HepG2 (cell line): ENCODE results near the gene ABCC8. TPM values are rescaled to one million over a fixed set of nuclear protein-coding genes. Genes with fewer than 3 reads are reported as not detected.

Source experiments
- GFI1 ChIP-seq: sonication (generic); formaldehyde crosslinking; IDR thresholded peaks from 2 replicates; pipeline ENCODE4 v1.5.0; 2020; ENCODE audit warnings: missing genetic modification reagents, mild to moderate bottlenecking, borderline replicate concordance
- HNRNPLL ChIP-seq: fragments of 200-400 bp; formaldehyde crosslinking; IDR thresholded peaks from 2 replicates; pipeline ENCODE4 v1.6.1; 2017; ENCODE audit warnings: mild to moderate bottlenecking, low read depth, low read length; ENCODE audit not compliant: poor library complexity, severe bottlenecking
- LCORL ChIP-seq, 2 experiments: fragments of 450-650 bp in 1 of 2; sonication (generic) in 1 of 2; formaldehyde crosslinking in 1 of 2; IDR thresholded peaks; 2 replicates each; pipeline versions ENCODE4 v1.5.0 to v1.6.1; 2017 to 2020; ENCODE audit warnings: antibody characterized with exemption in 1 of 2, missing genetic modification reagents in 1 of 2
- NFE2L2 ChIP-seq: fragments of 150-350 bp; IDR thresholded peaks from 2 replicates; pipeline ENCODE4 v1.6.1; 2014; ENCODE audit warnings: low read length
- ONECUT2 ChIP-seq: sonication (generic); formaldehyde crosslinking; IDR thresholded peaks from 2 replicates; pipeline ENCODE4 v1.4.0; 2020; ENCODE audit warnings: missing genetic modification reagents
- PAX8 ChIP-seq: sonication (generic); formaldehyde crosslinking; IDR thresholded peaks from 2 replicates; pipeline ENCODE4 v1.8.0; 2022; ENCODE audit warnings: mild to moderate bottlenecking, missing genetic modification reagents, borderline replicate concordance
- RFX5 ChIP-seq: IDR thresholded peaks from 2 replicates; pipeline ENCODE4 v1.6.1; 2011; ENCODE audit warnings: low read depth, low read length, improper control_type of control experiment
- SMARCE1 ChIP-seq: fragments of 450-650 bp; IDR thresholded peaks from 2 replicates; pipeline ENCODE4 v1.6.1; 2017; ENCODE audit warnings: borderline replicate concordance
- SMC3 ChIP-seq: IDR thresholded peaks from 2 replicates; pipeline ENCODE4 v1.6.1; 2011; ENCODE audit warnings: low read length, improper control_type of control experiment
- TEAD3 ChIP-seq: optimal IDR thresholded peaks from 2 replicates; pipeline ENCODE3; 2016; ENCODE audit warnings: borderline replicate concordance
- YEATS2 ChIP-seq: sonication (generic); formaldehyde crosslinking; IDR thresholded peaks from 2 replicates; pipeline ENCODE4 v1.4.0; 2020; ENCODE audit warnings: missing genetic modification reagents, borderline replicate concordance
- ZBTB21 ChIP-seq: sonication (generic); formaldehyde crosslinking; IDR thresholded peaks from 2 replicates; pipeline ENCODE4 v1.4.0; 2020; ENCODE audit warnings: missing genetic modification reagents
- ZNF17 ChIP-seq: sonication (generic); formaldehyde crosslinking; IDR thresholded peaks from 2 replicates; pipeline ENCODE4 v1.5.0; 2020; ENCODE audit warnings: mild to moderate bottlenecking, missing genetic modification reagents
- ZNF292 ChIP-seq: sonication (generic); formaldehyde crosslinking; IDR thresholded peaks from 2 replicates; pipeline ENCODE4 v1.8.1; 2022; ENCODE audit warnings: mild to moderate bottlenecking, low read depth, missing genetic modification reagents, borderline replicate concordance
- ZNF451 ChIP-seq: sonication (generic); formaldehyde crosslinking; IDR thresholded peaks from 2 replicates; pipeline ENCODE4 v1.5.0; 2020; ENCODE audit warnings: mild to moderate bottlenecking, missing genetic modification reagents
- ZNF530 ChIP-seq: sonication (generic); formaldehyde crosslinking; IDR thresholded peaks from 2 replicates; pipeline ENCODE4 v1.5.0; 2020; ENCODE audit warnings: low read depth, mild to moderate bottlenecking, missing genetic modification reagents
- ZNF652 ChIP-seq: IDR thresholded peaks from 2 replicates; pipeline ENCODE4 v1.6.1; 2016; ENCODE audit warnings: low read depth, borderline replicate concordance
- ZNF788 ChIP-seq: sonication (generic); formaldehyde crosslinking; IDR thresholded peaks from 2 replicates; pipeline ENCODE4 v1.5.0; 2020; ENCODE audit warnings: mild to moderate bottlenecking, missing genetic modification reagents, borderline replicate concordance
- ZNF850 ChIP-seq: sonication (generic); formaldehyde crosslinking; conservative IDR thresholded peaks from 2 replicates; pipeline ENCODE4 v1.9.0; 2021; ENCODE audit warnings: mild to moderate bottlenecking, missing genetic modification reagents
- polyA plus RNA-seq, 8 experiments: library from polyadenylated mRNA; depleted of rRNA in 3 of 8; stranded (reverse) in 7 of 8; unstranded in 1 of 8; fragments of >200 nt; fragmentation: Illumina TruSeq in 4 of 8; extraction: Trizol in 4 of 8; gene quantifications; 2 replicates each; pipeline versions ENCODE4 v1.2.1 to v1.2.3, GENCODE V29; 2011 to 2016; ENCODE audit warnings: low read depth in 4 of 8, missing spikeins in 1 of 8, mixed read lengths in 1 of 8; ENCODE audit not compliant: insufficient read depth in 1 of 8
- total RNA-seq, 5 experiments: library from RNA; depleted of rRNA; stranded (reverse); fragments of >200 nt; fragmentation: Illumina TruSeq; extraction: Trizol; gene quantifications; 2 replicates each; pipeline ENCODE4 v1.2.3, GENCODE V29; 2016; ENCODE audit warnings: low read depth in 1 of 5
- TF ChIP-seq, protein P1 (sequence below), 2 experiments: sonication (generic) in 1 of 2; formaldehyde crosslinking in 1 of 2; IDR thresholded peaks; 2 replicates each; pipeline versions ENCODE4 v1.5.1 to v1.6.1; 2011 to 2020; ENCODE audit warnings: borderline replicate concordance in 1 of 2, low read depth in 1 of 2, low read length in 1 of 2, mild to moderate bottlenecking in 1 of 2, missing genetic modification reagents in 1 of 2, moderate library complexity in 1 of 2
- TF ChIP-seq, protein P2 (sequence below): sonication (generic); formaldehyde crosslinking; IDR thresholded peaks from 2 replicates; pipeline ENCODE4 v1.5.0; 2020; ENCODE audit warnings: mild to moderate bottlenecking, missing genetic modification reagents, moderate library complexity
- TF ChIP-seq, protein P3 (sequence below): sonication (generic); formaldehyde crosslinking; IDR thresholded peaks from 2 replicates; pipeline ENCODE4 v1.4.0; 2020; ENCODE audit warnings: mild to moderate bottlenecking, missing genetic modification reagents
- TF ChIP-seq, protein P4 (sequence below): fragments of 450-650 bp; IDR thresholded peaks from 2 replicates; pipeline ENCODE4 v1.6.1; 2016

ABCC8 gene
- total and polyA plus RNA-seq, 2 of the 13 experiments (the other 11 are each of a cell fraction or from before 2014, with no cell fraction given): not detected

DNA sequence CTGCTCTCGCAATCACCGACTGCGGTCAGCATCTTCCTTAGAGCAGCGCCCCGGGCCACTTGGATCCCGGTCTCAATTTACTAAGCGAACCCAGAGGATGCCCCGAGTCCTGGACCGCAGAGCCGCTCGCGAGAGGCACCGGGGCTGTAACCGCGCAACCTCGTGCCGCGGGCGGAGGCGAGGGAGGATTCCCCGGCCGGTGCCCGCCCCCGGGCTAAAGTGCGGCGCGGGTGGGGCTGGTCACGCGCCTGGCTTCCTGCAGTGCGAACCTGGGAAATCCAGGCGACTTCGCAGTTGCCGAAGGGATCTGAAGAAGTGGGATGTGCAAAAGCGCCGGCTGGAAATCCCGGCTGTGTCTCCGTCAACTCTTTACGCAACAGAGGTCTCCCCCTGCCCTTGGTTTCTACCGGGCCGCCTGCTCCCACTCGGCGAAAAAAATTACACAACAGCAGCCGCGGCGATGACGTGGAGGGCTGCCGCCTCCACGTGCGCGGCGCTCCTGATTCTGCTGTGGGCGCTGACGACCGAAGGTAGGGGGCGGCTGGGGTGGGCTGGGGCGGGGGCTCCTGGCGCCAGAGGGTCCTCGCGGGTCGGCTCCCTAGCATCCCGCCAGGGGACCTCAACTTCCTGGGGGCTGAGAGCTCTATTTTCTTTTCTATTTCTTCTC is 125.0 kb downstream of the ABCC8 start, which contains the start of gene NCR3LG1 (continued):
- TF ChIP-seq, protein P1, sequence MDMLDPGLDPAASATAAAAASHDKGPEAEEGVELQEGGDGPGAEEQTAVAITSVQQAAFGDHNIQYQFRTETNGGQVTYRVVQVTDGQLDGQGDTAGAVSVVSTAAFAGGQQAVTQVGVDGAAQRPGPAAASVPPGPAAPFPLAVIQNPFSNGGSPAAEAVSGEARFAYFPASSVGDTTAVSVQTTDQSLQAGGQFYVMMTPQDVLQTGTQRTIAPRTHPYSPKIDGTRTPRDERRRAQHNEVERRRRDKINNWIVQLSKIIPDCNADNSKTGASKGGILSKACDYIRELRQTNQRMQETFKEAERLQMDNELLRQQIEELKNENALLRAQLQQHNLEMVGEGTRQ (IDR thresholded peaks at IDR 0.05; ENCODE audit: low read depth, low read length): no peak
- TF ChIP-seq, protein P1 (CRISPR knock-in tag; IDR thresholded peaks at IDR 0.05; ENCODE audit: borderline replicate concordance): no peak
- no peak for TF ChIP-seq ONECUT2 (CRISPR knock-in tag)
- TF ChIP-seq NFE2L2: no peak
- no peak for TF ChIP-seq RFX5
- no peak; the same call in none of the 2 replicates for TF ChIP-seq YEATS2 (CRISPR knock-in tag)
- no peak for TF ChIP-seq ZNF17 (CRISPR knock-in tag)
- TF ChIP-seq, protein P2, sequence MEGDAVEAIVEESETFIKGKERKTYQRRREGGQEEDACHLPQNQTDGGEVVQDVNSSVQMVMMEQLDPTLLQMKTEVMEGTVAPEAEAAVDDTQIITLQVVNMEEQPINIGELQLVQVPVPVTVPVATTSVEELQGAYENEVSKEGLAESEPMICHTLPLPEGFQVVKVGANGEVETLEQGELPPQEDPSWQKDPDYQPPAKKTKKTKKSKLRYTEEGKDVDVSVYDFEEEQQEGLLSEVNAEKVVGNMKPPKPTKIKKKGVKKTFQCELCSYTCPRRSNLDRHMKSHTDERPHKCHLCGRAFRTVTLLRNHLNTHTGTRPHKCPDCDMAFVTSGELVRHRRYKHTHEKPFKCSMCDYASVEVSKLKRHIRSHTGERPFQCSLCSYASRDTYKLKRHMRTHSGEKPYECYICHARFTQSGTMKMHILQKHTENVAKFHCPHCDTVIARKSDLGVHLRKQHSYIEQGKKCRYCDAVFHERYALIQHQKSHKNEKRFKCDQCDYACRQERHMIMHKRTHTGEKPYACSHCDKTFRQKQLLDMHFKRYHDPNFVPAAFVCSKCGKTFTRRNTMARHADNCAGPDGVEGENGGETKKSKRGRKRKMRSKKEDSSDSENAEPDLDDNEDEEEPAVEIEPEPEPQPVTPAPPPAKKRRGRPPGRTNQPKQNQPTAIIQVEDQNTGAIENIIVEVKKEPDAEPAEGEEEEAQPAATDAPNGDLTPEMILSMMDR (CRISPR knock-in tag): peak; percentile 10; the same call in 1 of the 2 replicates
- TF ChIP-seq TEAD3 (CRISPR knock-in tag): no peak
- TF ChIP-seq, protein P3, sequence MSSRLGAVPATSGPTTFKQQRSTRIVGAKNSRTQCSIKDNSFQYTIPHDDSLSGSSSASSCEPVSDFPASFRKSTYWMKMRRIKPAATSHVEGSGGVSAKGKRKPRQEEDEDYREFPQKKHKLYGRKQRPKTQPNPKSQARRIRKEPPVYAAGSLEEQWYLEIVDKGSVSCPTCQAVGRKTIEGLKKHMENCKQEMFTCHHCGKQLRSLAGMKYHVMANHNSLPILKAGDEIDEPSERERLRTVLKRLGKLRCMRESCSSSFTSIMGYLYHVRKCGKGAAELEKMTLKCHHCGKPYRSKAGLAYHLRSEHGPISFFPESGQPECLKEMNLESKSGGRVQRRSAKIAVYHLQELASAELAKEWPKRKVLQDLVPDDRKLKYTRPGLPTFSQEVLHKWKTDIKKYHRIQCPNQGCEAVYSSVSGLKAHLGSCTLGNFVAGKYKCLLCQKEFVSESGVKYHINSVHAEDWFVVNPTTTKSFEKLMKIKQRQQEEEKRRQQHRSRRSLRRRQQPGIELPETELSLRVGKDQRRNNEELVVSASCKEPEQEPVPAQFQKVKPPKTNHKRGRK: no peak
- TF ChIP-seq LCORL (IDR thresholded peaks at IDR 0.05): no peak
- no peak for TF ChIP-seq LCORL (CRISPR knock-in tag; IDR thresholded peaks at IDR 0.05)
- 0 out of 2 replicates have a peak, but pooled peaks have one; percentile 49 for TF ChIP-seq ZNF451 (CRISPR knock-in tag)
- peak; percentile 62 for TF ChIP-seq HNRNPLL
- TF ChIP-seq ZBTB21 (CRISPR knock-in tag): peak; percentile 83
- TF ChIP-seq SMARCE1: no peak
- TF ChIP-seq ZNF530 (CRISPR knock-in tag): no peak
- no peak for TF ChIP-seq PAX8
- no peak for TF ChIP-seq SMC3
- TF ChIP-seq, protein P4, sequence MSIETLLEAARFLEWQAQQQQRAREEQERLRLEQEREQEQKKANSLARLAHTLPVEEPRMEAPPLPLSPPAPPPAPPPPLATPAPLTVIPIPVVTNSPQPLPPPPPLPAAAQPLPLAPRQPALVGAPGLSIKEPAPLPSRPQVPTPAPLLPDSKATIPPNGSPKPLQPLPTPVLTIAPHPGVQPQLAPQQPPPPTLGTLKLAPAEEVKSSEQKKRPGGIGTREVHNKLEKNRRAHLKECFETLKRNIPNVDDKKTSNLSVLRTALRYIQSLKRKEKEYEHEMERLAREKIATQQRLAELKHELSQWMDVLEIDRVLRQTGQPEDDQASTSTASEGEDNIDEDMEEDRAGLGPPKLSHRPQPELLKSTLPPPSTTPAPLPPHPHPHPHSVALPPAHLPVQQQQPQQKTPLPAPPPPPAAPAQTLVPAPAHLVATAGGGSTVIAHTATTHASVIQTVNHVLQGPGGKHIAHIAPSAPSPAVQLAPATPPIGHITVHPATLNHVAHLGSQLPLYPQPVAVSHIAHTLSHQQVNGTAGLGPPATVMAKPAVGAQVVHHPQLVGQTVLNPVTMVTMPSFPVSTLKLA: 0 out of 2 replicates have a peak, but pooled peaks have one; percentile 4
- TF ChIP-seq ZNF292 (CRISPR knock-in tag): no peak
- TF ChIP-seq ZNF850 (CRISPR knock-in tag): no peak
- TF ChIP-seq ZNF652 (CRISPR knock-in tag): no peak
- peak; percentile 53; the same call in 1 of the 2 replicates for TF ChIP-seq ZNF788 (CRISPR knock-in tag)
- peak; percentile 58; the same call in 1 of the 2 replicates for TF ChIP-seq GFI1 (CRISPR knock-in tag)
